ENCODE data around the gene CCDC134. TPM values are rescaled to one million over a fixed set of nuclear protein-coding genes. Genes with fewer than 3 reads are reported as not detected.

Gene CCDC134
- total RNA-seq, 8 experiments from 2014 or later = 7.0 to 19.0 (median 10.2) TPM

DNA sequence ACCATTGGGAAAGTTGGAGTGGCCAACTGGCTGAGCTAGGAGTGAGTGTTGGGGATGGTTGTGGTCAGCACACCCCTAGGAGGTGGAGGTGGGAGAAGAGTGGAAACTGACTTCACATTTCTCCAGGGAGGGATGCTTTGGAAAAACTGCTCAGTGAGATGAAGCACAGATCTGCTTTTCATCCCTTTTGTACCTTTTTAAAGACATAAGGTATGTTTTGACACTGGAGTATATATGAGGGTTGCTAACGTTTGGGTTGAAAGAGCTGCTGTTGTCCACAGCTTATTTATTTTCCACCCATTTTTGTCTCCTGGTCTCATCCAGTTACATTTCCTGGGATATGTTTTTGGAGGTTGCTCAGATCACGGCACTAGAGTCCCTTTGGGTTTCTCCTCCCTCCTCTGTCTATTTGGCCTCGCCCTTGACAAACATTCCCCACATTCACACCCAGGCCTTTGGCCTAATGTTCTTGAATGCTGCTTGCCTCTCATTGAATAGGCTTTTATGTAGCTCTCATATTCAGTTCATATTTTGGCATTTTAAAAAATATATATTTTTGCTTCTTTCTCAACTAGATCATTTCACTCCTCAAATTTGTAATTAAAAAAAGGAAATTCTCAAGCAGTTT lies 40.7 kb downstream of the CCDC134 start:
- H3K4me1 ChIP-seq (replicated peaks in 1 of 2) = peaks cover 19 to 33% of the 10 kb centered on the region in 2 donors
- H3K27ac ChIP-seq = no peak overlapping the region
- 19 to 100% (median 93%) methylated on average over 1 to 3 of the region's 3 CpGs; no CpG with 5 or more reads in 1 of the 10 experiments for WGBS, 10 experiments
- in situ Hi-C loops (cut with MboI; ENCODE audit: low pct_unique_long_range_greater_than_20kb in 2 of 9, low sequenced_read_pairs in 9 of 9, unreplicated experiment in 9 of 9) = no loop called here
- no peak overlapping the region for H3K4me3 ChIP-seq
- ATAC-seq (replicated peaks in 6 of 8) = peak in 3 of 8 experiments; percentile 48 to 79 (median 60)

DNA sequence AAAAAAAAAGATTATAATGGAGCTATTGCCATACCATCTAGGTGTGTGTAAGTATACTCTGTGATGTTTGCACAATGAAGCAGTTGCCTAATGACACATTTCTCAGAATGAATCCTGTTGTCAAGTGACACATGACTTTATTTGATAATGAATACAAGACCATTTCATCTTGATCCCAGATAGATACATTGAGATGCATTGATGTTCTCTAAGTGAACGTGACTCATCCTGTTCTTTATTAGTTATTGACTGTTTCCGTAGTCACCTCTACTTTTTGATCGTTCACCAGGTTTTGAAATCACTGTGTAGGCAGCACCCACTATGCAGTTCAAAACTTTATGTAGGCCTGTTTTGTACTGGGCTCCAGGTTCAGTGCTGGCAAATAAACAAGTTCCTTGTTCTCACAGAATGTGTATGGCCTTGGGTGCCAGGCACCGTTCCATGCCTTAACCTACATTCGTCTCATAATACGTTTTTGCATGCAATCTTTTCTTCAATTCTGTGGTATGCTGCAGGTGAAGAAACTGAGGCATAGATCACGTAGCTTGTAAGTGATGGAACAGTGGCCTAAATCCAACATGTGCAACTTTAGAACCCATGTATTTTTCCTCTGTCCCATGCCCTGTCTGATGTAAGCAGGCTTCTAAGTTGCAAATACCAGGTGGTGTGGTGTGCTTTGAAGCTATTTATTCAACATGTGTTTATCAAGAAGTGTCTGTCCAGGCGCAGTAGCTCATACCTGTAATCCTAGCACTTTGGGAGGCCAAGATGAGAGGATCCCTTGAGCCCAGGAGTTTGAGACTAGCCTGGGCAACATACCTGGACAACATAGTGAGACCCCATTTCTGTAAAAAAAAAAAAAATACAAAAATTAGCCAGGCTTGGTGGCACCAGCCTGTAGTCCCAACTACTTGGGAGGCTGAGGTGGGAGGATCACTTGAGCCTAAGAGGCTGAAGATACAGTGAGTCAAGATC lies 42.8 kb downstream of the CCDC134 start:
- in situ Hi-C loops (cut with MboI; ENCODE audit: low pct_unique_long_range_greater_than_20kb in 2 of 9, low sequenced_read_pairs in 9 of 9, unreplicated experiment in 9 of 9) = no loop called here
- no peak overlapping the region for H3K27ac ChIP-seq
- 82 to 100% (median 95%) methylated on average over 2 to 8 of the region's 8 CpGs; no CpG with 5 or more reads in 1 of the 10 experiments for WGBS, 10 experiments
- H3K4me1 ChIP-seq (replicated peaks in 1 of 2) = peaks cover 21 to 43% of the 10 kb centered on the region in 2 donors
- ATAC-seq (replicated peaks in 6 of 8) = no peak
- no peak overlapping the region for H3K4me3 ChIP-seq

DNA sequence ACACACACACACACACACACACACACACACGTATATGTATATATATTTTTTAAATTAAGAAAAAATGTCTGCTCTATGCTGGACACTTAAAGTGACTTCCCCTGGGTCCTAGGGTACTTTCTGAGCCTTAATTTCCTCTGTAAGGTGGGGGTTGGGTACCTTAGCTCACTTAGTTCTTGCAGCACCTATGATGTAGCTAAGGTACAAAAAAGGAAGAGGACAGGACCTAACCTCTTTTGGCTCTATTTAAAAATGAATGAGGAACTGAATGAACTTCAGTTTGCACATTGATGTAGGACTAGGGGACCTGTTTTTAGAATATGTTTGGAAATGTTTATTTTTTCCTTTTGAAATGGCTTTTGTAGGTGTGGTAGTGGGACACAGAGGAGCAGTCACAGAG lies 43.6 kb downstream of the CCDC134 start:
- H3K4me1 ChIP-seq (replicated peaks in 1 of 2) = peaks cover 21 to 36% of the 10 kb centered on the region in 2 donors
- no peak overlapping the region for H3K4me3 ChIP-seq
- ATAC-seq (replicated peaks in 6 of 8) = no peak
- in situ Hi-C loops (cut with MboI; ENCODE audit: low pct_unique_long_range_greater_than_20kb in 2 of 9, low sequenced_read_pairs in 9 of 9, unreplicated experiment in 9 of 9) = no loop called here
- no peak overlapping the region for H3K27ac ChIP-seq
- 43% methylated on average over 1 of the region's 1 CpG; no CpG with 5 or more reads in 9 of the 10 experiments for WGBS, 10 experiments

DNA sequence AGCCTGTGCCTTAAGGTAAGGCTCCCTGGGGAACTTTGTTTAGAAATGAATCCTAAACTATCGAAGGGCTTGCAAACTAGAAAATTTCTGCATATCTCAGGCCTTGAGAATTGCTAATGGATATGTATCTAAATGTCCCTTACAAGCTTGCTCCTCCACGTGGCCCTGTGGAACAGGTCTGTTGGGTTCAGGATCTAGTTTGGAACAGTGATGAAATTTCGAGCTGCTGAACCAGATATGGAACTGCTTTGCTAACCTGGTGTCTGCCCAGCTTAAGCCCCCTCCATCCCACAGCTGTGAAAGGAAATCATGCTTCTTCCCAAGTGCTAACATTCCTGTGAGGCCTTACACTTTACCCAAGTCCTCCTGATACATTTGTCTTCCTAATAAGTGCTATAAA lies 44.0 kb downstream of the CCDC134 start:
- 0 to 100% (median 57%) methylated on average over 1 to 3 of the region's 3 CpGs; no CpG with 5 or more reads in 4 of the 10 experiments for WGBS, 10 experiments
- H3K27ac ChIP-seq = no peak overlapping the region
- H3K4me3 ChIP-seq = no peak overlapping the region
- ATAC-seq (replicated peaks in 6 of 8) = peak in 3 of 8 experiments; percentile 10 to 31 (median 14)
- in situ Hi-C loops (cut with MboI; ENCODE audit: low pct_unique_long_range_greater_than_20kb in 2 of 9, low sequenced_read_pairs in 9 of 9, unreplicated experiment in 9 of 9) = no loop called here
- H3K4me1 ChIP-seq (replicated peaks in 1 of 2) = peaks cover 21 to 35% of the 10 kb centered on the region in 2 donors

- no peak overlapping the region for H3K4me3 ChIP-seq
- peak in 5 of 8 experiments; percentile 56 to 66 (median 63) for ATAC-seq (replicated peaks in 6 of 8)
- in situ Hi-C loops (cut with MboI; ENCODE audit: low pct_unique_long_range_greater_than_20kb in 2 of 9, low sequenced_read_pairs in 9 of 9, unreplicated experiment in 9 of 9) = no loop called here
- peak overlapping the region; percentile 69 to 76 for H3K27ac ChIP-seq
- 0 to 80% (median 47%) methylated on average over 1 to 3 of the region's 4 CpGs; no CpG with 5 or more reads in 3 of the 10 experiments for WGBS, 10 experiments
- peaks cover 21 to 30% of the 10 kb centered on the region in 2 donors for H3K4me1 ChIP-seq (replicated peaks in 1 of 2)
Measured at GRCh38 chr22:41845380-41846267, 45.1 kb downstream of the CCDC134 start.

- 0 to 84% (median 67%) methylated on average over 1 to 9 of the region's 10 CpGs for WGBS, 10 experiments
- Histone ChIP-seq H3K27ac (peak overlapping the region; percentile 69 to 76), H3K4me3 (no peak overlapping the region), H3K4me1 (replicated peaks in 1 of 2) (peaks cover 19 to 30% of the 10 kb centered on the region in 2 donors)
- in situ Hi-C loops (cut with MboI; ENCODE audit: low pct_unique_long_range_greater_than_20kb in 2 of 9, low sequenced_read_pairs in 9 of 9, unreplicated experiment in 9 of 9) = no loop called here
- peak in 5 of 8 experiments; percentile 73 to 85 (median 81) for ATAC-seq (replicated peaks in 6 of 8)
Measured at GRCh38 chr22:41846268-41846987, 45.9 kb downstream of the CCDC134 start.

GRCh38 chr22:41847300-41847699 lies 46.8 kb downstream of the CCDC134 start:
- in situ Hi-C loops (cut with MboI; ENCODE audit: low pct_unique_long_range_greater_than_20kb in 2 of 9, low sequenced_read_pairs in 9 of 9, unreplicated experiment in 9 of 9) = no loop called here
- WGBS, 10 experiments = 71 to 100% (median 96%) methylated on average over 1 to 2 of the region's 2 CpGs; no CpG with 5 or more reads in 4 of the 10 experiments
- no peak for ATAC-seq (replicated peaks in 6 of 8)

DNA sequence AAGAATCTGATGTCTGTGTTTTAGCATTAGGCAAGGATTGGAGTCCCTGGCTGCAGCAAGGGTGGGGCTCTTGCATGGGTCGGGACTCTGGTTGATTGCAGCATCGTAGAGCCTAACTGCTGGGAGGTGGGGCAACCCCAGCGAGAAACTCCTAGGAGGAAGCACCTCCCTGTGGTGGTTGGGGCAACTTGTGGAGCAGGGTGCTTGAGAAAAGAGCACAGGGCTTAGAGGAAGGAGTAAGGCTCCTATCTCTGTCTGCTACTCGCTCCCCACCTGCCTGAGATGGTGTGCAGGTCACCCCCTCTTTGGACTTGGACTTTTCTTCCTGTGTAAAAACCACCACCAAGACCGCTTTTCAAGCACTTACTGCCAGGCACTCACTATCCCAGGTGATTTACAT lies 48.0 kb downstream of the CCDC134 start:
- in situ Hi-C loops (cut with MboI; ENCODE audit: low pct_unique_long_range_greater_than_20kb in 2 of 9, low sequenced_read_pairs in 9 of 9, unreplicated experiment in 9 of 9) = no loop called here
- H3K4me1 ChIP-seq (replicated peaks in 1 of 2) = peaks cover 19 to 30% of the 10 kb centered on the region in 2 donors
- peak in 3 of 8 experiments; percentile 73 to 94 (median 90) for ATAC-seq (replicated peaks in 6 of 8)
- WGBS, 10 experiments = 54 to 100% (median 95%) methylated on average over 1 to 4 of the region's 5 CpGs; no CpG with 5 or more reads in 6 of the 10 experiments
- H3K27ac ChIP-seq = no peak overlapping the region
- no peak overlapping the region for H3K4me3 ChIP-seq

More at GRCh38 chr22:41847300-41847699, 46.8 kb downstream of the CCDC134 start:
- H3K4me1 ChIP-seq (replicated peaks in 1 of 2) = peaks cover 19 to 30% of the 10 kb centered on the region in 2 donors
- peak overlapping the region in 1 of 2 donors; percentile 76 for H3K27ac ChIP-seq
- H3K4me3 ChIP-seq = no peak overlapping the region

- no peak overlapping the region for H3K27ac ChIP-seq
- in situ Hi-C loops (cut with MboI; ENCODE audit: low pct_unique_long_range_greater_than_20kb in 2 of 9, low sequenced_read_pairs in 9 of 9, unreplicated experiment in 9 of 9) = no loop called here
- H3K4me3 ChIP-seq = no peak overlapping the region
- H3K4me1 ChIP-seq (replicated peaks in 1 of 2) = no peaks in the 10 kb centered on the region
- WGBS, 10 experiments = 0 to 100% (median 60%) methylated on average over 1 to 2 of the region's 2 CpGs; no CpG with 5 or more reads in 4 of the 10 experiments
- peak in 2 of 8 experiments; percentile 10 to 55 for ATAC-seq (replicated peaks in 6 of 8)
Measured at GRCh38 chr22:41856469-41856868, 56.0 kb downstream of the CCDC134 start.

GRCh38 chr22:41857155-41857859 lies 56.8 kb downstream of the CCDC134 start:
- peak in 2 of 8 experiments; percentile 8 to 14 for ATAC-seq (replicated peaks in 6 of 8)
- in situ Hi-C loops (cut with MboI; ENCODE audit: low pct_unique_long_range_greater_than_20kb in 2 of 9, low sequenced_read_pairs in 9 of 9, unreplicated experiment in 9 of 9) = no loop called here
- H3K4me3 ChIP-seq = no peak overlapping the region
- H3K27ac ChIP-seq = no peak overlapping the region
- peaks cover 0 to 2% of the 10 kb centered on the region in 2 donors for H3K4me1 ChIP-seq (replicated peaks in 1 of 2)
- WGBS, 10 experiments = 67 to 100% (median 81%) methylated on average over 1 to 5 of the region's 7 CpGs; no CpG with 5 or more reads in 2 of the 10 experiments

GRCh38 chr22:41857860-41858199 lies 57.4 kb downstream of the CCDC134 start:
- in situ Hi-C loops (cut with MboI; ENCODE audit: low pct_unique_long_range_greater_than_20kb in 2 of 9, low sequenced_read_pairs in 9 of 9, unreplicated experiment in 9 of 9) = no loop called here

More at GRCh38 chr22:41857860-41858199, 57.4 kb downstream of the CCDC134 start:
- Histone ChIP-seq H3K4me3 (no peak overlapping the region), H3K4me1 (replicated peaks in 1 of 2) (peaks cover 0 to 6% of the 10 kb centered on the region in 2 donors), H3K27ac (no peak overlapping the region)
- no peak for ATAC-seq (replicated peaks in 6 of 8)

Measured in motor neuron (in vitro differentiated cells).